H1 (cell line): ENCODE measurements around the gene GNG8. TPM values are rescaled to one million over a fixed set of nuclear protein-coding genes. Genes with fewer than 3 reads are reported as not detected.

Experiments used
- CTCF ChIA-PET: fragments of 300-600 bp; sonication (Branson Sonifier 250); formaldehyde crosslinking; loops from one replicate; lab custom pipeline; 2021; ENCODE audit not compliant: partially characterized antibody; lab: Charles Lee
- POLR2A ChIA-PET: fragments of 300-600 bp; sonication (Branson Sonifier 250); formaldehyde crosslinking; loops from one replicate; lab custom pipeline; 2021; ENCODE audit warnings: inconsistent platforms; ENCODE audit not compliant: partially characterized antibody; lab: Charles Lee
- DNase-seq, 2 experiments: peaks; one replicate each; pipeline versions ENCODE4 v3.0.0 to v3.0.0-alpha.2; 2010 to 2022; ENCODE audit warnings: low spot score in 2 of 2, low read depth in 1 of 2, mixed read lengths in 1 of 2
- FAIRE-seq: peaks from 2 replicates; lab custom pipeline; 2011; peaks lifted over from hg19 to GRCh38; lab: Jason Lieb, UNC
- H2AFZ ChIP-seq: 2 replicates; pipeline ENCODE4 v1.8.1; 2012; ENCODE audit warnings: low read length, inconsistent platforms
- H2AK5ac ChIP-seq: 2 replicates; pipeline ENCODE4 v1.6.1; 2013; ENCODE audit warnings: low read depth, low read length
- H2BK120ac ChIP-seq: replicated peaks from 2 replicates; pipeline ENCODE3; 2013; ENCODE audit warnings: low read depth, low read length, inconsistent platforms
- H2BK12ac ChIP-seq: 2 replicates; pipeline ENCODE4 v1.6.1; 2013; ENCODE audit warnings: low read depth, low read length
- H2BK15ac ChIP-seq: 2 replicates; pipeline ENCODE4 v1.6.1; 2013; ENCODE audit warnings: low read length
- H2BK20ac ChIP-seq: 2 replicates; pipeline ENCODE4 v1.6.1; 2013; ENCODE audit warnings: low read length
- H2BK5ac ChIP-seq: 2 replicates; pipeline ENCODE4 v1.6.1; 2013; ENCODE audit warnings: low read depth, low read length
- H3K14ac ChIP-seq: 2 replicates; pipeline ENCODE4 v1.6.1; 2013; ENCODE audit warnings: inconsistent platforms; ENCODE audit not compliant: insufficient read length
- H3K18ac ChIP-seq: 2 replicates; pipeline ENCODE4 v1.6.1; 2013; ENCODE audit warnings: low read length; ENCODE audit errors: extremely low read depth
- H3K23ac ChIP-seq: 2 replicates; pipeline ENCODE4 v1.6.1; 2013; ENCODE audit warnings: inconsistent platforms; ENCODE audit not compliant: insufficient read length
- H3K23me2 ChIP-seq: 2 replicates; pipeline ENCODE4 v1.6.1; 2013; ENCODE audit warnings: low read depth, low read length
- H3K27ac ChIP-seq: 2 replicates; pipeline ENCODE4 v1.6.1; 2011; ENCODE audit warnings: low read depth, low read length, inconsistent platforms
- H3K27me3 ChIP-seq, 4 experiments: replicated peaks in 1 of 4; 1 replicate in 1 of 4; 2 replicates in 3 of 4; pipeline versions ENCODE4 v1.6.1 to v1.8.1; 2011 to 2013; ENCODE audit warnings: low read length in 3 of 4, mild to moderate bottlenecking in 3 of 4, inconsistent platforms in 2 of 4, mixed read lengths in 2 of 4, moderate library complexity in 1 of 4; ENCODE audit not compliant: control insufficient read depth in 3 of 4, insufficient read depth in 3 of 4; ENCODE audit errors: extremely low read depth in 1 of 4
- H3K36me3 ChIP-seq, 4 experiments: 2 replicates each; pipeline versions ENCODE4 v1.6.1 to v1.8.1; 2011 to 2013; ENCODE audit warnings: mild to moderate bottlenecking in 4 of 4, low read length in 3 of 4, moderate library complexity in 2 of 4, control low read depth in 1 of 4, inconsistent platforms in 1 of 4; ENCODE audit not compliant: insufficient read depth in 4 of 4, control insufficient read depth in 2 of 4
- H3K4ac ChIP-seq: replicated peaks from 2 replicates; pipeline ENCODE3; 2013; ENCODE audit warnings: low read length, low read depth, mixed read lengths, inconsistent platforms; ENCODE audit not compliant: insufficient read length
- H3K4me1 ChIP-seq, 4 experiments: replicated peaks in 1 of 4; 1 replicate in 1 of 4; 2 replicates in 3 of 4; pipeline versions ENCODE4 v1.6.1 to v1.8.1; 2011 to 2013; ENCODE audit warnings: low read length in 3 of 4, inconsistent platforms in 2 of 4, mixed read lengths in 1 of 4; ENCODE audit not compliant: insufficient read depth in 4 of 4, control insufficient read depth in 3 of 4
- H3K4me2 ChIP-seq, 2 experiments: 2 replicates each; pipeline versions ENCODE4 v1.6.1 to v1.8.1; 2011 to 2013; ENCODE audit warnings: low read depth in 2 of 2, low read length in 2 of 2, control low read depth in 1 of 2, inconsistent platforms in 1 of 2, mild to moderate bottlenecking in 1 of 2; ENCODE audit not compliant: insufficient read depth in 1 of 2
- H3K4me3 ChIP-seq, 4 experiments: fragments of 200-600, 300-600 bp in 1 of 4; sonication (generic), shearing (Covaris generic), sonication (Bioruptor Twin) in 1 of 4; 2 replicates each; pipeline versions ENCODE4 v1.5.1 to v1.8.1; 2011 to 2016; ENCODE audit warnings: low read length in 4 of 4, low read depth in 3 of 4, control low read depth in 2 of 4, inconsistent platforms in 2 of 4, mild to moderate bottlenecking in 2 of 4, mixed read lengths in 1 of 4, moderate library complexity in 1 of 4; ENCODE audit not compliant: insufficient read depth in 2 of 4; ENCODE audit errors: extremely low read depth in 1 of 4
- H3K56ac ChIP-seq: replicated peaks from 2 replicates; pipeline ENCODE3; 2013; ENCODE audit warnings: low read depth, mild to moderate bottlenecking, mixed read lengths, low read length, inconsistent platforms; ENCODE audit not compliant: insufficient read length
- H3K79me1 ChIP-seq: 2 replicates; pipeline ENCODE4 v1.6.1; 2013; ENCODE audit warnings: low read depth, low read length, control low read depth
- H3K79me2 ChIP-seq, 2 experiments: 2 replicates each; pipeline versions ENCODE4 v1.6.1 to v1.8.1; 2012 to 2013; ENCODE audit warnings: low read length in 2 of 2, mild to moderate bottlenecking in 2 of 2, inconsistent platforms in 1 of 2; ENCODE audit not compliant: insufficient read depth in 2 of 2, control insufficient read depth in 1 of 2
- H3K9ac ChIP-seq, 4 experiments: replicated peaks in 1 of 4; 1 replicate in 1 of 4; 2 replicates in 3 of 4; pipeline versions ENCODE4 v1.6.1 to v1.8.1; 2011 to 2013; ENCODE audit warnings: low read depth in 3 of 4, low read length in 3 of 4, control low read depth in 2 of 4, mild to moderate bottlenecking in 2 of 4, moderate library complexity in 2 of 4, inconsistent platforms in 1 of 4; ENCODE audit errors: extremely low read depth in 1 of 4
- H3K9me3 ChIP-seq, 2 experiments: 2 replicates each; pipeline versions ENCODE4 v1.6.1 to v1.8.1; 2012 to 2013; ENCODE audit warnings: mild to moderate bottlenecking in 2 of 2, moderate library complexity in 2 of 2, control low read depth in 1 of 2, inconsistent platforms in 1 of 2, low read depth in 1 of 2, low read length in 1 of 2, mixed read lengths in 1 of 2; ENCODE audit not compliant: insufficient read depth in 2 of 2
- H4K20me1 ChIP-seq, 2 experiments: replicated peaks in 1 of 2; 2 replicates each; pipeline versions ENCODE3 to v1.8.1; 2011 to 2013; ENCODE audit warnings: inconsistent platforms in 2 of 2, low read length in 2 of 2, mild to moderate bottlenecking in 1 of 2; ENCODE audit not compliant: insufficient read depth in 2 of 2, control insufficient read depth in 1 of 2
- H4K5ac ChIP-seq: 2 replicates; pipeline ENCODE4 v1.6.1; 2013; ENCODE audit warnings: low read length, low read depth, mixed read lengths, inconsistent platforms; ENCODE audit not compliant: insufficient read length
- H4K8ac ChIP-seq: 2 replicates; pipeline ENCODE4 v1.8.0; 2013; ENCODE audit warnings: mild to moderate bottlenecking, moderate library complexity, low read length, inconsistent platforms; ENCODE audit not compliant: insufficient read depth; ENCODE audit errors: extremely low read depth
- H4K91ac ChIP-seq: replicated peaks from 2 replicates; pipeline ENCODE3; 2013; ENCODE audit warnings: low read length, mixed read lengths, inconsistent platforms; ENCODE audit not compliant: insufficient read length
- ASH2L ChIP-seq: fragments of 200-600, 300-600 bp; sonication (generic); IDR thresholded peaks from one replicate; pipeline ENCODE4 v1.7.1; 2017; ENCODE audit warnings: low read length
- EZH2 ChIP-seq: fragments of 200-600 bp; sonication (generic); IDR thresholded peaks from 2 replicates; pipeline ENCODE4 v1.7.1; 2012; ENCODE audit warnings: low read depth, mild to moderate bottlenecking, moderate library complexity, low read length, inconsistent platforms; ENCODE audit not compliant: severe bottlenecking
- HDAC2 ChIP-seq, 2 experiments: fragments of 300-600 bp in 1 of 2; sonication (generic) in 1 of 2; IDR thresholded peaks; 2 replicates each; pipeline ENCODE4 v1.6.1; 2011 to 2012; ENCODE audit warnings: low read depth in 2 of 2, low read length in 2 of 2, mild to moderate bottlenecking in 2 of 2, moderate library complexity in 2 of 2, borderline replicate concordance in 1 of 2, inconsistent platforms in 1 of 2
- JUN ChIP-seq: IDR thresholded peaks from 2 replicates; pipeline ENCODE4 v1.6.1; 2011; ENCODE audit warnings: low read depth, mild to moderate bottlenecking, improper control_type of control experiment, low read length
- JUND ChIP-seq: IDR thresholded peaks from 2 replicates; pipeline ENCODE4 v1.6.1; 2011; ENCODE audit warnings: mild to moderate bottlenecking, improper control_type of control experiment, low read length
- NANOG ChIP-seq: IDR thresholded peaks from 2 replicates; pipeline ENCODE4 v1.6.1; 2011; ENCODE audit warnings: low read length, low read depth, mild to moderate bottlenecking, inconsistent platforms; ENCODE audit not compliant: insufficient read depth, poor library complexity, severe bottlenecking
- POLR2AphosphoS5 ChIP-seq: IDR thresholded peaks from 2 replicates; pipeline ENCODE4 v1.6.1; 2011; ENCODE audit warnings: low read depth, low read length
- RNF2 ChIP-seq: fragments of 200-900, 300-1000 bp; sonication (generic); IDR thresholded peaks from 2 replicates; pipeline ENCODE4 v1.7.1; 2016; ENCODE audit warnings: borderline replicate concordance, low read depth, mild to moderate bottlenecking, antibody characterized with exemption, low read length; ENCODE audit not compliant: poor library complexity, severe bottlenecking; ENCODE audit errors: missing control alignments
- SUZ12 ChIP-seq: fragments of 200-600 bp; sonication (generic); IDR thresholded peaks from 2 replicates; pipeline ENCODE4 v1.6.1; 2012; ENCODE audit warnings: mild to moderate bottlenecking, inconsistent platforms, low read length, moderate library complexity, mixed read lengths
- TBP ChIP-seq: IDR thresholded peaks from 2 replicates; pipeline ENCODE4 v1.6.1; 2011; ENCODE audit warnings: low read depth, low read length, improper control_type of control experiment
- TCF12 ChIP-seq: IDR thresholded peaks from 2 replicates; pipeline ENCODE4 v1.6.1; 2011; ENCODE audit warnings: low read depth, mild to moderate bottlenecking, low read length
- TEAD4 ChIP-seq: IDR thresholded peaks from 2 replicates; pipeline ENCODE4 v1.6.1; 2012; ENCODE audit warnings: low read depth, low read length, inconsistent platforms, mixed read lengths
- ZNF274 ChIP-seq: IDR thresholded peaks from 2 replicates; pipeline ENCODE4 v1.7.0; 2012; ENCODE audit warnings: low read length, borderline replicate concordance; ENCODE audit errors: extremely low read depth
- WGBS, 2 experiments: shearing (Covaris generic) in 1 of 2; methylation state at CpG; one replicate each; pipeline versions ENCODE4 v1.1.6 to v1.1.7; 2013 to 2015; ENCODE audit warnings: low lambda C conversion rate in 2 of 2, mixed read lengths in 2 of 2, inconsistent platforms in 1 of 2, low coverage in 1 of 2, missing lambda C conversion rate in 1 of 2; ENCODE audit not compliant: insufficient replicate concordance in 2 of 2, insufficient coverage in 1 of 2, insufficient read length in 1 of 2; ENCODE audit errors: extremely low coverage in 1 of 2, missing lambda C conversion rate in 1 of 2; 5-methylcytosine and 5-hydroxymethylcytosine counted together
- polyA plus RNA-seq, 7 experiments: library from polyadenylated mRNA; depleted of rRNA in 3 of 7; stranded (reverse) in 5 of 7; unstranded in 2 of 7; fragments of >200 nt in 5 of 7; fragments of 200-250 nt in 2 of 7; gene quantifications; 1 replicate in 5 of 7; 2 replicates in 1 of 7; 4 replicates in 1 of 7; pipeline versions ENCODE4 v1.2.1 to v1.2.3, GENCODE V29; 2011 to 2013; ENCODE audit warnings: missing spikeins in 2 of 7, mixed read lengths in 2 of 7
- total RNA-seq: library from RNA; stranded (reverse); fragmentation: NEBNext Ultra II Directional; extraction: Animal tissue kit (Norgen Biotek cat#: 25700); gene quantifications from 2 replicates; pipeline ENCODE4 v1.2.1, GENCODE V29; 2021

The GNG8 gene
- total and polyA plus RNA-seq, 2 of the 8 experiments (the other 6 are each of a cell fraction or from before 2014, with no cell fraction given), result not detected

GRCh38 chr19:46660551-46661019, 24.6 kb upstream of the GNG8 start:
- no peak overlapping the region for H2AFZ ChIP-seq
- FAIRE-seq (no peak), DNase-seq (no peak)
- no peaks in the 10 kb centered on the region for H3K79me1 ChIP-seq
- H3K23ac ChIP-seq, result no peak overlapping the region
- 2% methylated on average over 18 of the region's 40 CpGs; no CpG with 5 or more reads in 1 of the 2 experiments for WGBS, 2 experiments
- H3K4me3 ChIP-seq, result peak overlapping the region; percentile 47 to 71 (median 54)
- no peaks in the 10 kb centered on the region for H3K79me2 ChIP-seq
- H3K4me1 ChIP-seq, result peaks cover 0 to 14% (median 9%) of the 10 kb centered on the region in 4 experiments; a peak in 6 of 7 replicates
- peak overlapping the region; percentile 87 to 98 for H3K4me2 ChIP-seq
- H2BK20ac ChIP-seq, result no peak overlapping the region
- no peak overlapping the region; the same call in 1 of the 2 replicates for H3K18ac ChIP-seq
- H4K20me1 ChIP-seq, result peaks cover 0 to 2% of the 10 kb centered on the region in 2 experiments
- H3K27me3 ChIP-seq, result peaks cover 0 to 17% (median 11%) of the 10 kb centered on the region in 4 experiments; a peak in 4 of 7 replicates
- ChIA-PET CTCF (interaction anchor here (1.0 to 18.2 kb wide), 9 partner anchors 12 to 145 kb away, joined by 3 to 341 read pairs (median 15); no protein-coding TSS in a partner anchor), POLR2A (interaction anchor here (0.6 to 2.0 kb wide), 10 partner anchors 10 to 127 kb away, joined by 3 to 7 read pairs (median 4); partner anchors contain the start of genes CALM3 and SLC1A5)
- no peak overlapping the region for H3K14ac ChIP-seq
- H3K4ac ChIP-seq, result no peak overlapping the region
- H4K8ac ChIP-seq, result no peak overlapping the region
- H3K9me3 ChIP-seq, result no peaks in the 10 kb centered on the region
- H3K36me3 ChIP-seq, result no peaks in the 10 kb centered on the region
- no peak overlapping the region for H2BK12ac ChIP-seq
- no peak overlapping the region for H4K5ac ChIP-seq
- no peak overlapping the region for H3K56ac ChIP-seq
- no peak overlapping the region for H3K9ac ChIP-seq
- no peak overlapping the region for H2BK120ac ChIP-seq
- no peak overlapping the region for H2AK5ac ChIP-seq
- H3K27ac ChIP-seq, result no peak overlapping the region
- H3K23me2 ChIP-seq, result peaks cover 12% of the 10 kb centered on the region; the same call in 1 of the 2 replicates
- no peak overlapping the region for H4K91ac ChIP-seq
- H2BK5ac ChIP-seq, result no peak overlapping the region
- no peak overlapping the region for H2BK15ac ChIP-seq
- TF ChIP-seq POLR2AphosphoS5 (no peak), NANOG (no peak), TBP (no peak), JUN (no peak), HDAC2 (IDR thresholded peaks at IDR 0.05; ENCODE audit: borderline replicate concordance in 1 of 2, low read depth in 2 of 2, low read length in 2 of 2) (peak in 1 of 2 experiments; percentile 93; a peak in 1 of 4 replicates), RNF2 (no peak), ASH2L (no peak), JUND (no peak), EZH2 (no peak), SUZ12 (no peak), TCF12 (no peak), TEAD4 (no peak), ZNF274 (no peak)
